Brain microvascular endothelial cell (primary cell): Measurements from ENCODE around the gene NUFIP1.

Source experiments
- DNase-seq: peaks from one replicate; pipeline ENCODE4 v3.0.0-alpha.2; 2020
- H3K27ac ChIP-seq: fragments of 250-450 bp; sonication (Bioruptor Pico); 2 replicates; pipeline ENCODE4 v1.5.1; 2020; ENCODE audit warnings: mild to moderate bottlenecking, moderate library complexity
- H3K27me3 ChIP-seq: fragments of 250-450 bp; sonication (Bioruptor Pico); replicated peaks from 2 replicates; pipeline ENCODE4 v1.5.1; 2020; ENCODE audit warnings: mild to moderate bottlenecking
- H3K36me3 ChIP-seq: fragments of 250-450 bp; sonication (Bioruptor Pico); replicated peaks from 2 replicates; pipeline ENCODE4 v1.5.1; 2020; ENCODE audit warnings: mild to moderate bottlenecking
- H3K4me3 ChIP-seq: 2 replicates; pipeline ENCODE4 v1.5.1; 2011; ENCODE audit warnings: low read depth, mild to moderate bottlenecking, control low read depth, low read length, moderate library complexity
- CTCF ChIP-seq: IDR thresholded peaks from 2 replicates; pipeline ENCODE4 v1.5.1; 2011; ENCODE audit warnings: low read depth, mild to moderate bottlenecking, moderate library complexity, low read length, control low read depth, inconsistent platforms; ENCODE audit errors: missing control alignments
- in situ Hi-C: cut with HindIII; loops from 2 replicates; pipeline ENCODE4 v1.10.0; 2017; ENCODE audit warnings: low sequenced_read_pairs, low pct_ligation_motif_present

Gene NUFIP1

GRCh38 chr13:44921246-44921877, 67.9 kb downstream of the NUFIP1 start:
- peak overlapping the region; percentile 89 for H3K27ac ChIP-seq
- H3K36me3 ChIP-seq, result no peaks in the 10 kb centered on the region
- H3K27me3 ChIP-seq, result no peaks in the 10 kb centered on the region
- in situ Hi-C loops, result no loop called here
- DNase-seq, result no peak
- no peak for TF ChIP-seq CTCF
- H3K4me3 ChIP-seq, result no peak overlapping the region

GRCh38 chr13:44920013-44920412, 69.3 kb downstream of the NUFIP1 start:
- Histone ChIP-seq H3K27me3 (no peaks in the 10 kb centered on the region), H3K36me3 (no peaks in the 10 kb centered on the region), H3K27ac (no peak overlapping the region), H3K4me3 (no peak overlapping the region)
- in situ Hi-C loops, result no loop called here
- TF ChIP-seq CTCF, result peak; percentile 5
- no peak for DNase-seq

- no peak for DNase-seq
- H3K36me3 ChIP-seq, result no peaks in the 10 kb centered on the region
- H3K27me3 ChIP-seq, result no peaks in the 10 kb centered on the region
- TF ChIP-seq CTCF, result no peak
- no peak overlapping the region for H3K4me3 ChIP-seq
- in situ Hi-C loops, result no loop called here
- H3K27ac ChIP-seq, result peak overlapping the region; percentile 94
These were observed 70.0 kb downstream of the NUFIP1 start for GRCh38 chr13:44919104-44919804.

GRCh38 chr13:44918326-44919103, 70.8 kb downstream of the NUFIP1 start:
- peak; percentile 95 for DNase-seq

More at GRCh38 chr13:44918326-44919103, 70.8 kb downstream of the NUFIP1 start:
- Histone ChIP-seq H3K27me3 (no peaks in the 10 kb centered on the region), H3K4me3 (peak overlapping the region; percentile 59), H3K36me3 (no peaks in the 10 kb centered on the region), H3K27ac (peak overlapping the region; percentile 94)
- TF ChIP-seq CTCF, result peak; percentile 78
- in situ Hi-C loops, result no loop called here
